NCI-H345 (cell line): ENCODE measurements around the gene VGLL2.
"Not testable (repeated sequence)": the region's sequence is repeated elsewhere in the genome, so short reads cannot be mapped to it uniquely, and the experiment has no call there.

Source experiments
- DNase-seq: peaks from one replicate; lab custom pipeline; 2025; lab: John Stamatoyannopoulos, UW

Gene VGLL2

GRCh38 chr6:117265410-117266256 lies at the start of gene VGLL2:
Gene VGLL2 (plus strand): TSS chr6:117265558. CDS start chr6:117265764, 206 bp downstream.
- DNase-seq = peak; percentile 43

- no peak for DNase-seq
Measured at GRCh38 chr6:117222861-117223260, 42.5 kb upstream of the VGLL2 start.

GRCh38 chr6:117226778-117227177 lies 38.6 kb upstream of the VGLL2 start:
- DNase-seq = no peak

- DNase-seq = no peak
Measured at GRCh38 chr6:117227245-117227962, 38.0 kb upstream of the VGLL2 start.

- DNase-seq = no peak
Measured at GRCh38 chr6:117228202-117228601, 37.2 kb upstream of the VGLL2 start.

GRCh38 chr6:117229870-117230269 lies 35.5 kb upstream of the VGLL2 start:
- DNase-seq = no peak

- no peak for DNase-seq
Measured at GRCh38 chr6:117231466-117231865, 33.9 kb upstream of the VGLL2 start.

- DNase-seq = no peak
Measured at GRCh38 chr6:117232196-117232595, 33.2 kb upstream of the VGLL2 start.

GRCh38 chr6:117233145-117233544 lies 32.2 kb upstream of the VGLL2 start:
- no peak for DNase-seq

GRCh38 chr6:117237561-117237960 lies 27.8 kb upstream of the VGLL2 start:
- DNase-seq = no peak

- not testable (repeated sequence) for DNase-seq
Measured at GRCh38 chr6:117244571-117244970, 20.8 kb upstream of the VGLL2 start.

GRCh38 chr6:117244979-117245378 lies 20.4 kb upstream of the VGLL2 start:
- not testable (repeated sequence) for DNase-seq

- no peak for DNase-seq
Measured at GRCh38 chr6:117253785-117254184, 11.6 kb upstream of the VGLL2 start.

GRCh38 chr6:117262799-117263198 lies 2.6 kb upstream of the VGLL2 start:
- DNase-seq = no peak

GRCh38 chr6:117263353-117263927 lies 1.9 kb upstream of the VGLL2 start:
- no peak for DNase-seq

GRCh38 chr6:117264369-117264691 lies 1.0 kb upstream of the VGLL2 start:
- DNase-seq = no peak

GRCh38 chr6:117264692-117265409 lies 507 bp upstream of the VGLL2 start:
- no peak for DNase-seq

GRCh38 chr6:117266257-117267053 lies 1.1 kb downstream of the VGLL2 start:
- no peak for DNase-seq

- DNase-seq = no peak
Measured at GRCh38 chr6:117267054-117267347, 1.6 kb downstream of the VGLL2 start.

GRCh38 chr6:117267766-117268534 lies 2.6 kb downstream of the VGLL2 start:
- no peak for DNase-seq

- DNase-seq = no peak
Measured at GRCh38 chr6:117268924-117269323, 3.6 kb downstream of the VGLL2 start.
